Activated naive CD4-positive, alpha-beta T cell treated with anti-CD3 and anti-CD28 coated beads for 36 hours (primary cell): ENCODE data around the gene ZFAND3. TPM values are rescaled to one million over a fixed set of nuclear protein-coding genes. Genes with fewer than 3 reads are reported as not detected.

Source experiments
- CTCF ChIA-PET: fragments of 350-600 bp; sonication (Branson Sonifier 250); formaldehyde crosslinking; loops from one replicate; lab custom pipeline; 2021; ENCODE audit warnings: antibody characterized with exemption; lab: Charles Lee
- DNase-seq: peaks from one replicate; pipeline ENCODE4 v3.0.0-alpha.2; 2020
- H3K27ac Mint-ChIP-seq: one replicate; pipeline ENCODE4 v1.8.0; 2021; ENCODE audit warnings: mild to moderate bottlenecking, mixed read lengths
- H3K27me3 Mint-ChIP-seq: one replicate; pipeline ENCODE4 v1.8.0; 2021; ENCODE audit warnings: low read depth, mixed read lengths
- H3K36me3 Mint-ChIP-seq: one replicate; pipeline ENCODE4 v1.8.0; 2021; ENCODE audit warnings: low read depth, mixed read lengths
- H3K4me1 Mint-ChIP-seq: one replicate; pipeline ENCODE4 v1.8.0; 2021; ENCODE audit warnings: low read depth, mixed read lengths
- H3K4me3 Mint-ChIP-seq: one replicate; pipeline ENCODE4 v1.8.0; 2021; ENCODE audit warnings: mild to moderate bottlenecking, moderate library complexity, mixed read lengths
- H3K9me3 Mint-ChIP-seq: one replicate; pipeline ENCODE4 v1.8.0; 2021; ENCODE audit warnings: mixed read lengths
- intact Hi-C: fragments of 100-400 bp; cut with micrococcal nuclease; formaldehyde crosslinking; loops from one replicate; pipeline ENCODE4 v1.15.1; 2023
- total RNA-seq, 2 experiments: library from RNA; stranded (reverse); gene quantifications; one replicate each; pipeline ENCODE4 v1.2.3, GENCODE V29; 2021

The ZFAND3 gene
- total RNA-seq, 2 experiments from 2014 or later, result 33.6 to 35.3 TPM

DNA sequence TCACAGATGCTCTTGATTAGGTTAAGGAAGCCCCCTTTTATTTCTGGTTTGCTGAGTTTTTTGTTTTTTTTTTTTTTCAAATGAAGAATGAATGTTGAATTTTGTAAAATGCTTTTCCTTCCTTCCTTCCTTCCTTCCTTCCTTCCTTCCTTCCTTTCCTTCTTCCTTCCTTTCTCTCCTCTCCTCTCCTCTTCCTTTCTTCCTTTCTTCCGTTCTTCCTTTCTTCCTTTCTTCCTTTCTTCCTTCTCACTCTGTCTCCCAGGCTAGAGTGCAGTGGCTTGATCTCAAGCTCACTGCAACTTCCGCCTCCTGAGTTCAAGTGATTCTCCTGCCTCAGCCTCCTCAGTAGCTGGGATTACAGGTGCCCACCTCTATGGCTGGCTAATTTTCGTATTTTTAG is 158.2 kb downstream of the ZFAND3 start:
- no peak overlapping the region for H3K27ac Mint-ChIP-seq
- peaks cover 15% of the 10 kb centered on the region for H3K9me3 Mint-ChIP-seq
- no peaks in the 10 kb centered on the region for H3K27me3 Mint-ChIP-seq
- H3K4me3 Mint-ChIP-seq, result no peak overlapping the region
- DNase-seq, result no peak
- CTCF ChIA-PET, result no interaction called here
- intact Hi-C loops, result no loop called here
- H3K4me1 Mint-ChIP-seq, result peaks cover 41% of the 10 kb centered on the region
- H3K36me3 Mint-ChIP-seq, result peaks cover 14% of the 10 kb centered on the region

DNA sequence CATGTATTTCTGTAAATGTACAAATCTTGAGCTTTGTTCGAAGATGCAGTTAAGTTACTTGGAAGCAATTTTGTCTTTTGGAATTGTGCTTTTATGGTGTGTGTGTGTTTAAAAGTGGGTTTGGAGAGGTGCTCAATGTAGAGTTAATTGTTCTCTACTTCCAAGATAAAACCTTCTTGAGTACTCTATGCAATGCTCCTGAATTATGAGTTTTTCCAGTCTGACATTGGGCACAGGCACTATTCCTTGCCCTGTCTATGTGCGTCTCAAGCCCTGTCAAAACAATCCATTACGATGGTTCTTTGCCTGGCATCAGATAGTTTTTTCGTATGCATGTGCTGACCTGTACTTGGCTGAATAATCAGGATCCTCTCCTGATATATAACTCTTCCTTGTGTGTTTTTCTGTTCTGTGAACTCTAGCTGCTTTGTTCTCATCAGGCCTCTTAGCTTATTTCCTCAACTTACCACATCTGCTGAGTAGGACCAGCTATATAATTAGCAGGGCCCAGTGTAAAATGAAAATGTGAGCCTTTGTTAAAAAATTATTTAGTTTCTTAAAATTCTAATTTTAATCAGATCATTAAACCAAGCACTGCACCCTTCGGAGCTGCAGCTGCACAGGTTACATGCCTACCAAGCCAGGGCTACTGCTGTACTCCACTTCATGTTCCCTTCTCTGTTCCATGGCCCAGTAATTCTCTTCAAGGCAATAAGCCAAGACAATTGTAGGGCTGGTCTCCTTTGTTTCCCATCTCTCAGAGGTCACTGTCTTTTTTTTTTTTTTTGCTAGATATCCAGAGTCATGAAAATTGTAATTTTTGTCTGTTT is 160.1 kb downstream of the ZFAND3 start:
- no peak overlapping the region for H3K27ac Mint-ChIP-seq

GRCh38 chr6:37980222-37980595 is 160.7 kb downstream of the ZFAND3 start:
- peaks cover 57% of the 10 kb centered on the region for H3K4me1 Mint-ChIP-seq

More for the DNA sequence above, 160.1 kb downstream of the ZFAND3 start:
- CTCF ChIA-PET, result interaction anchor here (1.4 kb wide), 1 partner anchor 91 kb away, joined by 3 read pairs; no protein-coding TSS in a partner anchor
- Mint-ChIP-seq H3K36me3 (peaks cover 3% of the 10 kb centered on the region), H3K4me1 (peaks cover 54% of the 10 kb centered on the region), H3K27me3 (no peaks in the 10 kb centered on the region), H3K9me3 (peaks cover 7% of the 10 kb centered on the region), H3K4me3 (no peak overlapping the region)
- intact Hi-C loops, result no loop called here
- no peak for DNase-seq

DNA sequence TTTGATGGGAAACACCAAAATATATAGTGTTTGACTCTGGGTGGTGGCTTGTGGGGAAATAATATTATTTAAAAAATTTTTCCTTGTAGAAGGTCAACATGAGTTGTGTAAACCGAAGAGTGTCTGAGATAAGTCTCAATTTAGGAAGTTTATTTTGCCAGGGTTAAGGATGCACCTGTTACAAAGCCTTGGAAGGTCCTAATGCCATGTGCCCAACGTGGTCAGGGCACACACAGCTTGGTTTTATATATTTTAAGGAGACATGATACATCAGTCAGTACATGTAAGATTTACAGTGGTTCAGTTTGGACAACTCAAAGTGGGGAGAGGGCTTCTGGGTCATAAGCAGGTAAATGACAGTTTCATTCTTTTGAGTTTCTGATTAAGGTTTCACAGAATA is 162.1 kb downstream of the ZFAND3 start:
- CTCF ChIA-PET, result no interaction called here
- Mint-ChIP-seq H3K9me3 (no peaks in the 10 kb centered on the region), H3K36me3 (no peaks in the 10 kb centered on the region), H3K27me3 (no peaks in the 10 kb centered on the region), H3K4me3 (no peak overlapping the region), H3K27ac (no peak overlapping the region), H3K4me1 (peaks cover 65% of the 10 kb centered on the region)
- no peak for DNase-seq
- intact Hi-C loops, result no loop called here

More at GRCh38 chr6:37980222-37980595, 160.7 kb downstream of the ZFAND3 start:
- CTCF ChIA-PET, result interaction anchor here (1.4 kb wide), 1 partner anchor 90 kb away, joined by 3 read pairs; no protein-coding TSS in a partner anchor
- Mint-ChIP-seq H3K27me3 (no peaks in the 10 kb centered on the region), H3K36me3 (no peaks in the 10 kb centered on the region), H3K27ac (no peak overlapping the region), H3K9me3 (peaks cover 6% of the 10 kb centered on the region), H3K4me3 (no peak overlapping the region)
- intact Hi-C loops, result no loop called here
- DNase-seq, result no peak

DNA sequence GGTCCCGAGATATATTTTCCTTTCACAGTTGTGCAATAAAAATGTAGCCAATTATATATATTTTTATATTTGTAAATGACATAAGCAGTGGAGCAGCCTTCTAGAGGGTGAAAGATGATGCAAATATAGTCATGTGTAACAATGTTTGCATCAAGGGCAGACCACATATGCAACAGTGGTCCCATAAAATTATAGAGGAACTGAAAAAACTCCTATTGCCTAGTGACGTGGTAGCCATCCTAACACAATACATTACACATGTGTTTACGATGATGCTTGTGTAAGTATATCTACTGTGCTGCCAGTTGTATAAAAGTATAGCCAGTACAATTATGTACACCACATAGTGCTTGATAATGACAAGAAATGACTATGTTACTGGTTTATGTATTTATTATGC is 162.8 kb downstream of the ZFAND3 start:
- H3K4me3 Mint-ChIP-seq, result no peak overlapping the region
- no peaks in the 10 kb centered on the region for H3K36me3 Mint-ChIP-seq
- no peaks in the 10 kb centered on the region for H3K27me3 Mint-ChIP-seq
- no peaks in the 10 kb centered on the region for H3K9me3 Mint-ChIP-seq
- no peak for DNase-seq
- CTCF ChIA-PET, result no interaction called here
- H3K4me1 Mint-ChIP-seq, result peaks cover 71% of the 10 kb centered on the region
- H3K27ac Mint-ChIP-seq, result no peak overlapping the region
- intact Hi-C loops, result no loop called here

DNA sequence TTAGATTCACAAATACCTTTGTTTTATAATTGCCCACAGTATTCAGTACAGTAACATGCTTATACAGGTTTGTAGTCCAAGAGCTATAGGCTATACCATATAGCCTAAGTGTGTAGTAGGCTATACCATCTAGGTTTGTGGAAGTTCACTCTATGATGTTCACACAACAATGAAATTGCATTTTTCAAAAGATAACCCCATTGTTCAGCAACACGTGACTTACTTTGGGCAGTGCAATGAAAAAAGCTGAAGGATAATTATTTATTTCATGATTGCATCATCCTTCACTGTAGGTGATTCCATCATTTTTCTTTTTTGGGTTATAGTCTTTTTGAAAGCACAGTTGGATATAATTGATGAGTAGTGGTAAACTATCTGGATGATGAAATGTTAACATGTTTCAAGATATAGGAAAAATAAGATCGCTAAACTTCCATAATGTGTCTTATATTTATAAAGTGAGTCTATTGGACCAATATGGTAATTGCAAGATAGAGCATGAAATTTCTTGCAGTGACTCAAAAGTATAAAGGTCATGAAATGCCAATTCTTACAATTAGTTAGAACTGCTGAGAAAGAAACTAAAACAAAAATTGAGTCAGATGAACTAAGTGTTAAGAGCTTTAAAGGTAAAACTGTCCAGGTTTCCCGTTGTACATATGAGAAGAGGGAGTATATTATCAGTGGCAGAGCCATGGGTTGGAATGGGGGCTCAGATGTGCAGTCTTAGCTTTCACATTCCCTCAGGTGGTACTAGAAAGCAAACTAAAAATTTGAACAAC is 164.4 kb downstream of the ZFAND3 start:
- no peak for DNase-seq
- Mint-ChIP-seq H3K4me1 (peaks cover 71% of the 10 kb centered on the region), H3K27me3 (no peaks in the 10 kb centered on the region), H3K9me3 (no peaks in the 10 kb centered on the region), H3K4me3 (no peak overlapping the region), H3K27ac (peak overlapping the region; percentile 76), H3K36me3 (no peaks in the 10 kb centered on the region)
- CTCF ChIA-PET, result interaction anchor here (0.6 to 1.0 kb wide), 3 partner anchors 10 to 163 kb away, joined by 3 read pairs; no protein-coding TSS in a partner anchor
- intact Hi-C loops, result loop anchor here (1.0 to 2.0 kb wide), 2 partner anchors 74 to 125 kb away; no protein-coding TSS in a partner anchor

- H3K36me3 Mint-ChIP-seq, result no peaks in the 10 kb centered on the region
- no peak overlapping the region for H3K4me3 Mint-ChIP-seq
- CTCF ChIA-PET, result interaction anchor here (0.6 to 1.0 kb wide), 2 partner anchors 9 to 164 kb away, joined by 3 read pairs; no protein-coding TSS in a partner anchor
- H3K4me1 Mint-ChIP-seq, result peaks cover 68% of the 10 kb centered on the region
- no peaks in the 10 kb centered on the region for H3K9me3 Mint-ChIP-seq
- no peaks in the 10 kb centered on the region for H3K27me3 Mint-ChIP-seq
- intact Hi-C loops, result loop anchor here (1.0 to 2.0 kb wide), 2 partner anchors 74 to 126 kb away; no protein-coding TSS in a partner anchor
- DNase-seq, result no peak
- H3K27ac Mint-ChIP-seq, result peak overlapping the region; percentile 60
Observed at GRCh38 chr6:37984578-37984977, 165.1 kb downstream of the ZFAND3 start.

- intact Hi-C loops, result loop anchor here (2.0 kb wide), 1 partner anchor 127 kb away; no protein-coding TSS in a partner anchor
Observed at GRCh38 chr6:37985355-37985754, 165.8 kb downstream of the ZFAND3 start.

DNA sequence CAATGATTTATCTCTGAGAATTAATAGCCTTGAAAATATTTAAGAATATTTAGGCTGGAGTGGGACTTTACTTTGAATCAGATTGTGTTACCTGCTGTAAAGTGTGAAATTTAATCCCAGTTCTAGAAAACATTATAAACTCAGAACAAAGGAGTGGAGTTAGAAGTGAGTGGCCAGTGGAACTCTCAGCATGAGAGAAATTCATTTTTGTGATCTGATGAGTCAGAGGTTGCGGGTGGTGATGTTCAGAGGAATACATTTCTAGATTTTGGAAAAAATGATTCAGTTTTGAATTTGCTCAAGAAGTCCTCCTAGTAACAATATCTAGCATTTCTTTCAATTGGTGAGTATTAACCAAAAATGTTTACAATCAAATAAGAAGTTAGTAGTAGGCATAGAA is 167.5 kb downstream of the ZFAND3 start:
- Mint-ChIP-seq H3K9me3 (no peaks in the 10 kb centered on the region), H3K4me3 (no peak overlapping the region), H3K4me1 (peaks cover 61% of the 10 kb centered on the region), H3K27ac (no peak overlapping the region), H3K27me3 (no peaks in the 10 kb centered on the region), H3K36me3 (no peaks in the 10 kb centered on the region)
- CTCF ChIA-PET, result no interaction called here
- peak; percentile 31 for DNase-seq
- intact Hi-C loops, result no loop called here

More at GRCh38 chr6:37985355-37985754, 165.8 kb downstream of the ZFAND3 start:
- DNase-seq, result no peak
- CTCF ChIA-PET, result interaction anchor here (0.7 to 1.5 kb wide), 4 partner anchors 20 to 126 kb away, joined by 3 to 5 read pairs (median 4); no protein-coding TSS in a partner anchor
- H3K9me3 Mint-ChIP-seq, result no peaks in the 10 kb centered on the region
- H3K27ac Mint-ChIP-seq, result no peak overlapping the region
- H3K27me3 Mint-ChIP-seq, result no peaks in the 10 kb centered on the region
- H3K36me3 Mint-ChIP-seq, result no peaks in the 10 kb centered on the region
- no peak overlapping the region for H3K4me3 Mint-ChIP-seq
- H3K4me1 Mint-ChIP-seq, result peaks cover 69% of the 10 kb centered on the region

DNA sequence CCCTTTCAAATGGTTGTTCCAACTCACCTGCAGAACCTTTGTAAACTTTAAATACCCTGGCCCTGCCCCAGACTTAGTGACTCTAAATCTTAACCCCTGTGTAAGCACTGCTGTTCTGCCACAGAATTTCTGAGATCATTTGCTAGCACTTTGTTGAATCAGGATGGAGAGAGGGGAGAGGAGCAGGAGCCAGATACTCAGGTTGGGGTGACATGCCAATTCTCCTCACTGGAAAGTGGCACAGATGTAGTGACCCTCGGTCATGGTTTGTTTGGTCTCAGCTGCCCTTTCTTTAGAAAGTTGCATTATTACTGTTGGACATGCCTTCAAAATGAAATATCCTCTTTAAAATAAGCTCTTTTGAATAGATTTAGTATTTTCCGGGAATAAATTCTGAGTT is 168.0 kb downstream of the ZFAND3 start:
- no peaks in the 10 kb centered on the region for H3K27me3 Mint-ChIP-seq
- CTCF ChIA-PET, result no interaction called here
- H3K27ac Mint-ChIP-seq, result no peak overlapping the region
- no peaks in the 10 kb centered on the region for H3K9me3 Mint-ChIP-seq
- peaks cover 61% of the 10 kb centered on the region for H3K4me1 Mint-ChIP-seq
- intact Hi-C loops, result no loop called here
- no peaks in the 10 kb centered on the region for H3K36me3 Mint-ChIP-seq
- H3K4me3 Mint-ChIP-seq, result no peak overlapping the region
- no peak for DNase-seq

- CTCF ChIA-PET, result interaction anchor here (0.6 kb wide), 1 partner anchor 123 kb away, joined by 3 read pairs; no protein-coding TSS in a partner anchor
Observed at GRCh38 chr6:37988127-37988526, 168.6 kb downstream of the ZFAND3 start.

GRCh38 chr6:37988696-37989095 is 169.2 kb downstream of the ZFAND3 start:
- CTCF ChIA-PET, result interaction anchor here (0.6 kb wide), 1 partner anchor 124 kb away, joined by 3 read pairs; no protein-coding TSS in a partner anchor
- no peak for DNase-seq
- H3K36me3 Mint-ChIP-seq, result no peaks in the 10 kb centered on the region
- peaks cover 56% of the 10 kb centered on the region for H3K4me1 Mint-ChIP-seq
- H3K9me3 Mint-ChIP-seq, result no peaks in the 10 kb centered on the region
- no peaks in the 10 kb centered on the region for H3K27me3 Mint-ChIP-seq
- intact Hi-C loops, result no loop called here
- H3K4me3 Mint-ChIP-seq, result no peak overlapping the region
- H3K27ac Mint-ChIP-seq, result no peak overlapping the region

More at GRCh38 chr6:37988127-37988526, 168.6 kb downstream of the ZFAND3 start:
- Mint-ChIP-seq H3K27me3 (no peaks in the 10 kb centered on the region), H3K4me1 (peaks cover 61% of the 10 kb centered on the region), H3K36me3 (no peaks in the 10 kb centered on the region), H3K9me3 (no peaks in the 10 kb centered on the region), H3K4me3 (no peak overlapping the region), H3K27ac (no peak overlapping the region)
- no peak for DNase-seq
- intact Hi-C loops, result no loop called here
